ENCODE data around the gene MAG.

DNA sequence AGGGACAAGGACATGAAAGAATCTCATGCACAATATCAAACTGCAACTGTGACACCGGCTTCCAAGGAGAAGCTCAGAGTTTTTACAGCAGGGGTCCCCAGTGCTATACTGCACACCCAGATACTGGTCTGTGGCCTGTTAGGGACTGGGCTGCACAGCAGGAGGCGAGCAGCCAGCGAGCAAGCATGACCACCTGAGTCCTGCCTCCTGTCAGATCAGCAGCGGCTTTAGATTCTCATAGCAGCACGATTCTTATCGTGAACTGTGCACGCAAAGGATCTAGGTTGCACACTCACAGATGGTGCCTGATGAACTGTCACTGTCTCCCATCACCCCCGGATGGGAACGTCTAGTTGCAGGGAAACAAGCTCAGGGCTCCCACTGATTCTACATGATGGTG lies 23.9 kb downstream of the MAG start:
- TF ChIP-seq, protein P1, sequence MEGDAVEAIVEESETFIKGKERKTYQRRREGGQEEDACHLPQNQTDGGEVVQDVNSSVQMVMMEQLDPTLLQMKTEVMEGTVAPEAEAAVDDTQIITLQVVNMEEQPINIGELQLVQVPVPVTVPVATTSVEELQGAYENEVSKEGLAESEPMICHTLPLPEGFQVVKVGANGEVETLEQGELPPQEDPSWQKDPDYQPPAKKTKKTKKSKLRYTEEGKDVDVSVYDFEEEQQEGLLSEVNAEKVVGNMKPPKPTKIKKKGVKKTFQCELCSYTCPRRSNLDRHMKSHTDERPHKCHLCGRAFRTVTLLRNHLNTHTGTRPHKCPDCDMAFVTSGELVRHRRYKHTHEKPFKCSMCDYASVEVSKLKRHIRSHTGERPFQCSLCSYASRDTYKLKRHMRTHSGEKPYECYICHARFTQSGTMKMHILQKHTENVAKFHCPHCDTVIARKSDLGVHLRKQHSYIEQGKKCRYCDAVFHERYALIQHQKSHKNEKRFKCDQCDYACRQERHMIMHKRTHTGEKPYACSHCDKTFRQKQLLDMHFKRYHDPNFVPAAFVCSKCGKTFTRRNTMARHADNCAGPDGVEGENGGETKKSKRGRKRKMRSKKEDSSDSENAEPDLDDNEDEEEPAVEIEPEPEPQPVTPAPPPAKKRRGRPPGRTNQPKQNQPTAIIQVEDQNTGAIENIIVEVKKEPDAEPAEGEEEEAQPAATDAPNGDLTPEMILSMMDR (IDR thresholded peaks at IDR 0.05), result no peak
- no peak for TF ChIP-seq POLR2A (IDR thresholded peaks at IDR 0.05)
